ENCODE measurements around the gene ZNF774. TPM values are rescaled to one million over a fixed set of nuclear protein-coding genes. Genes with fewer than 3 reads are reported as not detected.

ZNF774 gene
- polyA plus RNA-seq, 4 donors: 3.5 to 7.0 (median 5.7) TPM

Other genes with a start within 250 kb of the ZNF774 start
- 100 to 1,000 TPM; 200 to 237 (median 214) TPM for gene IDH2, start 249.8 kb upstream of the ZNF774 start, polyA plus RNA-seq (ENCODE audit: insufficient read length in 4 of 4)
- gene SEMA4B, start 151.0 kb upstream of the ZNF774 start, polyA plus RNA-seq (ENCODE audit: insufficient read length in 4 of 4): 10 to 100 TPM; 35.6 to 54.1 (median 43.2) TPM
- 10 to 100 TPM; 50.2 to 62.1 (median 52.7) TPM for gene CIB1, start 118.3 kb upstream of the ZNF774 start, polyA plus RNA-seq (ENCODE audit: insufficient read length in 4 of 4)
- gene GDPGP1, start 118.1 kb upstream of the ZNF774 start, polyA plus RNA-seq (ENCODE audit: insufficient read length in 4 of 4): 1 to 10 TPM; 3.9 to 5.7 (median 4.7) TPM
- gene TTLL13, start 102.7 kb upstream of the ZNF774 start, polyA plus RNA-seq (ENCODE audit: insufficient read length in 4 of 4): under 1 TPM in 3 of 4 donors, not detected in 1; 0.08 to 0.57 (median 0.18) TPM
- 100 to 1,000 TPM; 111 to 147 (median 122) TPM for gene NGRN, start 86.6 kb upstream of the ZNF774 start, polyA plus RNA-seq (ENCODE audit: insufficient read length in 4 of 4)
- gene IQGAP1, start 36.0 kb downstream of the ZNF774 start, polyA plus RNA-seq (ENCODE audit: insufficient read length in 4 of 4): 100 to 1,000 TPM; 151 to 188 (median 155) TPM
- gene CRTC3, start 177.6 kb downstream of the ZNF774 start, polyA plus RNA-seq (ENCODE audit: insufficient read length in 4 of 4): 10 to 100 TPM; 27.0 to 36.8 (median 30.7) TPM